K562 (cell line): ENCODE results near the gene EDN2.

ENCODE experiments used
- BACH1 ChIP-seq: fragments of 200-800 bp; sonication (Bioruptor generic); IDR thresholded peaks from 2 replicates; pipeline ENCODE4 v1.6.1; 2016; ENCODE audit warnings: missing genetic modification characterization, missing compliant biosample characterization
- BRD4 ChIP-seq: fragments of 200-600 bp; sonication (generic); IDR thresholded peaks from 2 replicates; pipeline ENCODE4 v1.6.1; 2017; ENCODE audit warnings: inconsistent platforms
- CTCF ChIP-seq, 3 experiments: IDR thresholded peaks in 2 of 3; conservative IDR thresholded peaks in 1 of 3; 2 replicates each; pipeline ENCODE4 v1.5.1; 2011 to 2012; ENCODE audit warnings: low read length in 3 of 3, mild to moderate bottlenecking in 3 of 3, control low read depth in 2 of 3, improper control_type of control experiment in 1 of 3, inconsistent platforms in 1 of 3, low read depth in 1 of 3, mixed read lengths in 1 of 3, moderate library complexity in 1 of 3; ENCODE audit not compliant: insufficient read depth in 2 of 3
- E2F8 ChIP-seq: fragments of 450-650 bp; IDR thresholded peaks from 2 replicates; pipeline ENCODE4 v1.7.1; 2018; ENCODE audit warnings: mild to moderate bottlenecking, low read depth; ENCODE audit not compliant: partially characterized antibody
- EP300 ChIP-seq: IDR thresholded peaks from 2 replicates; pipeline ENCODE4 v1.6.1; 2012; ENCODE audit warnings: low read length, improper control_type of control experiment
- HNRNPK ChIP-seq: fragments of 200-400 bp; formaldehyde crosslinking; IDR thresholded peaks from one replicate; pipeline ENCODE4 v1.6.1; 2018; ENCODE audit warnings: mild to moderate bottlenecking, low read depth, low read length; ENCODE audit not compliant: poor library complexity, severe bottlenecking
- POLR2AphosphoS5 ChIP-seq: IDR thresholded peaks from 2 replicates; pipeline ENCODE4 v1.6.1; 2011; ENCODE audit warnings: mild to moderate bottlenecking, low read depth, low read length, moderate library complexity; ENCODE audit not compliant: control insufficient read depth, insufficient read depth
- SNIP1 ChIP-seq: fragments of 450-650 bp; IDR thresholded peaks from 2 replicates; pipeline ENCODE4 v1.7.1; 2017; ENCODE audit warnings: low read depth, mild to moderate bottlenecking
- TRIM28 ChIP-seq: fragments of 450-650 bp; IDR thresholded peaks from 2 replicates; pipeline ENCODE4 v1.6.1; 2017
- ZFP36 ChIP-seq: fragments of 150-350 bp; IDR thresholded peaks from 2 replicates; pipeline ENCODE4 v1.6.1; 2018; ENCODE audit warnings: low read length, low read depth; ENCODE audit not compliant: partially characterized antibody
- ZNF695 ChIP-seq: fragments of 450-650 bp; formaldehyde crosslinking; IDR thresholded peaks from 2 replicates; pipeline ENCODE4 v1.4.0; 2020; ENCODE audit warnings: mild to moderate bottlenecking, moderate library complexity

- no peak for TF ChIP-seq HNRNPK
- peak in 1 of 3 experiments; percentile 3; a peak in 1 of 6 replicates for TF ChIP-seq CTCF (IDR thresholded peaks at IDR 0.05 in 2 of 3, conservative IDR thresholded peaks at IDR 0.05 in 1 of 3; ENCODE audit: insufficient read depth in 2 of 3, low read depth in 1 of 3, low read length in 3 of 3)
- no peak for TF ChIP-seq BACH1
- TF ChIP-seq ZFP36: peak; percentile 62
- no peak for TF ChIP-seq POLR2AphosphoS5
- TF ChIP-seq BRD4: no peak
- TF ChIP-seq EP300: no peak
- TF ChIP-seq E2F8: no peak
- TF ChIP-seq TRIM28: no peak
- no peak for TF ChIP-seq SNIP1
- no peak for TF ChIP-seq ZNF695 (CRISPR knock-in tag)
Observed at GRCh38 chr1:41496080-41497055, 11.9 kb upstream of the EDN2 start.
